ENCODE measurements around the gene IFIT1B.
"Not testable (repeated sequence)": the region's sequence is repeated elsewhere in the genome, so short reads cannot be mapped to it uniquely, and the experiment has no call there.

IFIT1B gene

GRCh38 chr10:89377705-89378637 is at the start of gene IFIT1B:
Gene IFIT1B, plus strand, starts transcription at chr10:89378056. Its CDS starts 80 bp downstream, at chr10:89378136.
- FAIRE-seq, result no peak

DNA sequence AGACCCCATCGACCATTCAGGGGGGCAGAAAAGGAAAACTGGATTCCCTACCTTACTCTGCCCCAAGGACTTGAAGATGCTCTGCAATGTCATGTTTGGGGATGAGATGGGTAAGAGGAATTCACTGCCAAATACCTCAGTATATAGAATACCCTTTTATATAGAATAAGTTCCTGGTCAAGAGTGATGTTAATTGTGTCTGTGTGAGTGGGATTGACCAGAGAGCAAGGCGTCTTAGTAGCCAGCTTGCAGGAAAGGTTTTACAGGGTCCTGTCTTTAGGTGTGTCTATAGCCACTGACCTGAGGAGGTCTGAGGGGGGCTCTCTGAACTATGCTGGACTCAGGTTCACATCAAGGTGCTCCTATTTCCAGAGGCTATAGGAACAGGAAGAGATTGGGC is 48.7 kb upstream of the IFIT1B start:
- no peak for FAIRE-seq

- not testable (repeated sequence) for FAIRE-seq
These were observed 47.8 kb upstream of the IFIT1B start for GRCh38 chr10:89330014-89330413.

DNA sequence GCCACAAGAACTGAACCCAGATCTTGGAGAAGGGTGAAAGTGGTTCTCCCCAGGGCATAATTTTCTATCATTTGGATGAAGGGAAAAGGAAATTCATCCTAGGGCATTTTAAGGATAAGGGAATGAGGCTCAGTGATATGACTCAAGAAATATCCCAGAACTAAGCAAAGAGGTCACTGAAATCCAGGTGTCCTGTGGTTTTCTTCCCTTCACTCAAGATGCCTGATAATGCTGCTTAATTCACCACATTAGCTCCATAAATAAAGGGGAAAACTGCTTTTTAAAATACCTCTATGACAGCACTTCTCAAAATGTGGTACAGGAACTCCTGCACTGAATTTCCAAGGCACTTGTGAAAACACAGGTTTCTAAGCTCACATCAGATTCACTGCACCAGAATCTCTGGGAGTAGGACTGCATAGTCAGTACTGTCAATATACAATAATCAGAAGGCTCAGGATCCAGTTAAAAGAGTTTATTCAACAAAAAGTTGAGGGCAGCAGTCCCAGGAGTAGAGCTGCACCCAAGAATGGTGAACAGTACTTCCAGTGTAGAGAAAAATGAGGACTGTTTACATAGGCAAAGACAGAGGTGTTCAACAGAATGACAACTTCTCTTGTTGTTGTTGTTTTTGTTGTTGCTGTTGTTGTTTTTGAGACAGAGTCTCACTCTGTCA is 47.2 kb upstream of the IFIT1B start:
- no peak for FAIRE-seq

- not testable (repeated sequence) for FAIRE-seq
These were observed 46.3 kb upstream of the IFIT1B start for GRCh38 chr10:89331487-89332122.

GRCh38 chr10:89332123-89332633 is 45.7 kb upstream of the IFIT1B start:
- no peak for FAIRE-seq

GRCh38 chr10:89335226-89335625 is 42.6 kb upstream of the IFIT1B start:
- FAIRE-seq, result no peak

- FAIRE-seq, result no peak
These were observed 41.6 kb upstream of the IFIT1B start for GRCh38 chr10:89336241-89336640.

DNA sequence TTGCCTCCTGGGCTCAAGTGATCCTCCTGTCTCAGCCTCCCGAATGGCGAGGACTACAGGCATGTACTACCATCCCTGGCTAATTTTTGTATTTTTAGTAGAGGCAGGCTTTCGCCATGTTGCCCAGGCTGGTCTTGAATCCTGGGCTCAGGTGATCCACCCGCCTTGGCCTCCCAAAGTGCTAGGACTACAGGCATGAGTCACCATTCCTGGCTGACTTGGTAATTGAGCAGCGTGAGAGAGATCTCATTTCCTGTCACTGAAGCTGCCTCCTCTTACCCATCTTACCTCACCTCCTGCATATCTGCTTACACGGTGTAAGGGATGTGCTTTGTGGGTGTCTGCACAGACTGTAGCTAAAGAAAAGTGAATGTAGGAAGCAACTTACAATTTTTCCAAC is 40.4 kb upstream of the IFIT1B start:
- FAIRE-seq, result no peak

GRCh38 chr10:89338713-89339112 is 39.1 kb upstream of the IFIT1B start:
- FAIRE-seq, result no peak

- FAIRE-seq, result no peak
These were observed 38.0 kb upstream of the IFIT1B start for GRCh38 chr10:89339875-89340274.

GRCh38 chr10:89341649-89342048 is 36.2 kb upstream of the IFIT1B start:
- no peak for FAIRE-seq

- no peak for FAIRE-seq
These were observed 35.5 kb upstream of the IFIT1B start for GRCh38 chr10:89342206-89342958.

DNA sequence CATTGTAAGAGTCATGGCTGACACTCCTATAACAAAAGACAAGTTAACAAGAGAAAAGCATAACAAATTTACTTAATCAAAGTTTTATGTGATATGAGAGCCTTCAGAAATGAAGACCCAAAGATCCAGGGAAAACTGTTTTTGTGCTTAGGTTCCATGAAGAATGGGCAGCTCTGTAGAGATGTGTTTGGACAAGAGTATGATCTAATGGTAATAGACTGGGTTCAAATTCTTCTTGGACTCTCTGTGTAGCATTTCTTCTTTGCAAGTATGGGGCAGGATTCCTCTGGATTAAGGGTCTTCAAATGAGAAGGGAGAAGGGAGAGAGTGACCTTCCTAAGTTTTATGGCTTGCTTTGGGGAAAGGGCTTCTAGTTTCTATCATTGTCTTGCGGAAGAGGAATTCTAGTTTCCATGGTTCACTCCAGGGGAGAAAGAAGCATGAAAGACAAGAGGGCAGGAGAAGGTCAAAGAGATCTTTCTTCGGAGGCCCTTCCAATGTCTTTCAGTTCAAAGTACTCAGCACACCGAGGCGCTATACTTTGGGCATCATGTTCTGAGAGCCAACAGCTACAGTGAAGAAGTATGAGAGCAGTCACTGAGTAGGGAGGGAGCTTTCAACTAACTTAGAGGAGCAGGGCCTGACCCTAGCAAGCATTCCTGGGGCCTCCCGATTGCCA is 34.6 kb upstream of the IFIT1B start:
- FAIRE-seq, result no peak

GRCh38 chr10:89344156-89344555 is 33.7 kb upstream of the IFIT1B start:
- FAIRE-seq, result no peak

- FAIRE-seq, result no peak
These were observed 32.4 kb upstream of the IFIT1B start for GRCh38 chr10:89345367-89346000.

DNA sequence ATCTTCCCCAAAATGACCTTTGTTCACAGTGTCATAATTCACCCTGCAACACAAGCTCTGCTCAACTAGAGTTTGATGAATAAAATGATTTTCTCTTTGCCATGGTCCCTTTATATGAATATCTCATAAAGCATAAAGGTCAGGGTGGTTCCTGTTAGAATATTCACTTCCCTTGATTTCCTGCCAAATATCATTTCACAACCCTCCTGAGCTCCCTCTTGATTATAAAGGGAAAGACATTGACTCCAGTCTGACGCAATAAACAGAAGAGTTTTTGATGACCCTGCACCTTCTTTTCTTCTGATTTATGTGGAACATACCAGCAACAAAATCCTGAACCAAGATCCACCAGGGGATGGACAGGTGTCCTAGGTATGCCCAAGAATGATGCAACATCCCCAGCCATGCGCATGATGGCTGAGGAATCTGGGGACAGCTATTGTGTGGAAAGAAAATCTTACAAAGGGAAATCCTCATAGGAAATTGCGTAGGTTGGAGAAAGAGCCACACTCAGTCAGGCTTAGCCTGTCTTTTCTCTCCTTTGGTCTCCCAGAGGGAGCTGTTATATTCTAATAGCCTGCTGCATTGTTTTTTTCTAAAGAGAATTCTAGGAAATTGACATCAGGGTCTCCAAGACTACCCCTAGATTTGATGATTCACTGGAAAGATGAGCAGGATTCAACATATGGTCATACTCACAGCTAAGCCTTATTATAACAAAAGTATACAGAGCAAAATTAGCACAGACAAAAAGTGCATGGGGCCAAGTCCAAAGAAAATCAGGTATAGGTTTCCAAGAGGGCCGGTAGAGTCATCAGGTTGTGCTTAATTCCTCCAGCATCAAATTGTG is 31.2 kb upstream of the IFIT1B start:
- no peak for FAIRE-seq

GRCh38 chr10:89347701-89348457 is 30.0 kb upstream of the IFIT1B start:
- no peak for FAIRE-seq

- FAIRE-seq, result no peak
These were observed 29.4 kb upstream of the IFIT1B start for GRCh38 chr10:89348481-89348880.

DNA sequence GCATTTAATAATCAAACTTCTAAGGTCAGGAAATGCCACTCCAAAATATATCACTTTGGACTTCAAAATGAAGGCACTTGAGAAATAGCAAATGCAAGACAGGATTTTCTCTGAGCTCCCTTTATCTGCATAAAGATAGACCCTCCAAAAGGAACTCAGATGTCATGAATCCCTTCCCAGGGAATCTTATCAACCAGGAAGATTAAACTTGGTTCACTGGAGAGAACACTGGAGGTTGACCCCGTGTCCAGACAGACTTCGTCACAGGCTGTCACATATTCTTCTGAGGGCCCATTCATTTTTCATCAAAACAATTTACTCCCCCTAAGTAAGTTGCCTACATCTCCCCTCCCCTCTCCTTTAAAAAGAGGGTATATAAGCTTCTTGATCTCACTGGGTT is 28.9 kb upstream of the IFIT1B start:
- FAIRE-seq, result no peak

Measured in colon (tissue), 2 donors.